ENCODE results near the gene AKR1B15.
A peak's percentile ranks its signal among the peaks of the same experiment; 100 is the strongest.
"Not testable (repeated sequence)": the region's sequence is repeated elsewhere in the genome, so short reads cannot be mapped to it uniquely, and the experiment has no call there.

The AKR1B15 gene

DNA sequence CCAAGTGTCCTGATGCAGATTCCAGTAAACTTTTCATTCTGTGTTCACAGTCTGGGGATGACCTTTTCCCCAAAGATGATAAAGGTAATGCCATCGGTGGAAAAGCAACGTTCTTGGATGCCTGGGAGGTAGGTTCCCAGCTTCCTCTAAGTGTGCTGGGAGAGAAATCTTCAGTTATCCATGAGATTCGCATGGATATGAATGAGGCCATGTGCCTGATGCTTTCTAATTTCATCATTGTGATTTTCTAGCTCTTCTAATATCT, 16.0 kb upstream of the AKR1B15 start:
- DNase-seq (ENCODE audit: low read depth), result no peak

GRCh38 chr7:134533288-134533771, 15.6 kb upstream of the AKR1B15 start:
- DNase-seq (ENCODE audit: low read depth), result no peak

GRCh38 chr7:134534633-134535032, 14.3 kb upstream of the AKR1B15 start:
- no peak for DNase-seq (ENCODE audit: low read depth)

DNA sequence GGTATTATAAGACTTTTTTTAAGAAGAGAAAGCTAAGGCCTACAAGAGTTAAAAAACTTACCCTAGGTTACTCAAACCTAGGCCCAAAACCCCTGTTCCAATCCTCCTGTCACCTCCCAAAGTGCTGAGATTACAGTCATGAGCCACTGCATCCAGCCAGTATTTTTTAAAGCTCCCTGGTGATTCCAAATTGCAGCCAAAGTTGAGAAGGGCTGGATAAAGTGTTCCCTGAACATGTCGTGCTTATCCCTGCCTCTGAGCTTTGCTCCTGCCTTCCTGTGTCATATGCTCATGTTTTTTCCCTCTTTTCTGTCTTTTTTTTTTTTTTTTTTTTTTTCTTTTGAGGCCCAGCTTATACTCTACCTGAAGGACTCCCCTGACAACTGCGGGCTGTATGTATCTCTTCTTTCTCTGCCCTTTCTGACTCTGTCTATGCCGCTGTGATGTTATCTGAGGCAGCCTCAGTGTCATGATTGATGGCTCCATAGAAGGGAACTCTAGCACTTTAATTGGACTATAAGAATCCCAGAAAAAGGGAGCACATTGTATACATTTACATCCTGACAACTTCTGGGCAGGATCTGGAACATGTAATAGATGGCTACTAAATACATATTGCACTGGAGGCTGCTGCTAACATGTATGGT, 13.5 kb upstream of the AKR1B15 start:
- no peak for DNase-seq (ENCODE audit: low read depth)

GRCh38 chr7:134535919-134536299, 13.0 kb upstream of the AKR1B15 start:
- DNase-seq (ENCODE audit: low read depth), result no peak

GRCh38 chr7:134536558-134536957, 12.4 kb upstream of the AKR1B15 start:
- not testable (repeated sequence) for DNase-seq (ENCODE audit: low read depth)

DNA sequence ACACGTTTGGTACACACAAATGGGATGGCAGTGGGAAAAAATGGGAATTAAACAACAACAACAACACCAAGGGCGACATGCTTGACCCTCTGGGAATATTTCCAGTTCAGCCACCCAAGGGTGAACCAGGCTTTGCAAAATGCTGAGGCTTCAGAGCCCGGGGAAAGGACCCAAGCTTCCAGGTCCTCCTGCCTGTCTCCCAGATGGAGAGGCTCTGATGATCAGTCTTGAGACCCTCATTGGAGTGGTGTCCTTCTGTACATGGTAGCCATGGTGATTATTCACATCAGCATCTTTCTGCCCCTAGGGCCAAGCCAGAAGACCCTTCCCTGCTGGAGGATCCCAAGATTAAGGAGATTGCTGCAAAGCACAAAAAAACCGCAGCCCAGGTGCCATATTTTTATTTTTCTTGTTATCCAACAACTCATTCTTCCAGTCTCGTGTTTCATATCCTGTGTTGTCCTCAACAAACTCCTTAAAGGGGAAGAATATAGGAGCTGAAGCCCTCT, 11.6 kb upstream of the AKR1B15 start:
- not testable (repeated sequence) for DNase-seq (ENCODE audit: low read depth)

GRCh38 chr7:134539380-134540004, 9.4 kb upstream of the AKR1B15 start:
- no peak for DNase-seq (ENCODE audit: low read depth)

DNA sequence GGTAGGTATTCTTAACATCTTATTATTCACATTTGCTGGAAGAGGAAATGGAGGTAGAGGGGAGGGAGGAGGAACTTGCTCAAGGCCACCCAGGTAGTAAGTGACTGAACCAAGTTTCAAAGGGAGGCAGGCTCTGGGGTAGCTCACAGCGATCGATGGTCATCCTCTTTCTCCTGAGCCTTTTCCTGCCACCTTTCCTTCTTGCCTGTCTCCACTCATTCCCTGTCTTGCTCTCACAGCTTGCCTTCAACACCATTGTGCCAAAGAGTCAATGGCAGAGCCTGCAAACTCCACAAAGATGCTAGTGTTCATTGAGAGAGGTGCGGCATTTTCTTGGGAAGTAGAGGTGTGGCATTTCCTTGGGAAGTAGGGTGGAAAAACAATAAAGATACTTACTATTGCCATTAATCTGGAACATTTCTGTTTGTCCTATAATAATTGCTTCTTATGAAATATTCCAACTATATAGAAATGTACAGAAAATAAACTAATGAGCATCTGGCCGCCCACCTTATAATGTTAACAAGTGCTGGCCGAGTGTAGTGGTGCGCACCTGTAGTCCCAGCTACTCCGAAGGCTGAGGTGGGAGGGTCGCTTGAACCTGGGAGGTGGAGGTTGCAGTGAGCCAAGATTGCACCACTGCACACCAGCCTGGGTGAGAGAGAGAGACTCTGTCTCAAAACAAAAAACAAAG, 7.3 kb upstream of the AKR1B15 start:
- DNase-seq (ENCODE audit: low read depth), result not testable (repeated sequence)

- no peak for DNase-seq (ENCODE audit: low read depth)
These were observed 6.6 kb upstream of the AKR1B15 start for GRCh38 chr7:134542195-134542771.

DNA sequence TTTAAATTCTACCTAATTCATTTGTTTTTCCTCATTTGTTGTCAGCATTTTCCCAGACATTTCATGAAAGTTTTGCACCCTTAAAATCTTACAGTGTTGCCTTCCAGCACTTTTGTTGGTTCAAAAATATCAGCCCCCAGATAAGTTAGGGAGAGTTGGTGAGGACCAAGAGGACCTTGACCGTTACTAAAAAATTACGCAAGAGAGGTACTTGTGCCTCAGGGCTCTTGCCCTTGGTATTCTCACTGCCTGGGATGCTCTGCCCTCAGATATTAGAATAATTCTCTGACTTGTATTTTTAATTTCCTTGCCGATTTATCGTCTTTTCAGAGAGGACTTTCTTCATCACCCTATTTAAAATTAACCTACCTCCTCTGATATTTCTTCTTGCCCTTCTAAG, 3.5 kb upstream of the AKR1B15 start:
- no peak for DNase-seq (ENCODE audit: low read depth)

GRCh38 chr7:134545918-134546317, 3.0 kb upstream of the AKR1B15 start:
- no peak for DNase-seq (ENCODE audit: low read depth)

DNA sequence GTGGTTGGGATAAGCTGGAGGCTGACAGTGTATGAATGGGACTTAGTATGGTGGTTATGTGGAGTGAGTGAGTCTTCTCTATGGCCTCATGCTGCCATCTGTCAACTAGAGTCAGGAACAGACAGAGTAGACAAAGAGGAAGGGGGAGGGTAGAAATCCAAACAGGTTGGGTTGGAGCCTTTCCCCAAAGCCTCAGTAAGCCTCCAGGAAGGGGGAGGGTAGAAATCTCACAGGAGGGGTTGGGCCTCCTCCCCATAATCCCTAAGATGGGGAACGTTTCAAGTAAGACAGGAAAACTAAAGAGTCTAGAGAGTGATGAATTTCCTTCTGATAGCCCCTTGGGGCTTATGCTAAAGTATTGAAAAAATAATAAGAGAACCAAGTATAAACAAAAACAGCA, 2.0 kb upstream of the AKR1B15 start:
- DNase-seq (ENCODE audit: low read depth), result no peak

DNA sequence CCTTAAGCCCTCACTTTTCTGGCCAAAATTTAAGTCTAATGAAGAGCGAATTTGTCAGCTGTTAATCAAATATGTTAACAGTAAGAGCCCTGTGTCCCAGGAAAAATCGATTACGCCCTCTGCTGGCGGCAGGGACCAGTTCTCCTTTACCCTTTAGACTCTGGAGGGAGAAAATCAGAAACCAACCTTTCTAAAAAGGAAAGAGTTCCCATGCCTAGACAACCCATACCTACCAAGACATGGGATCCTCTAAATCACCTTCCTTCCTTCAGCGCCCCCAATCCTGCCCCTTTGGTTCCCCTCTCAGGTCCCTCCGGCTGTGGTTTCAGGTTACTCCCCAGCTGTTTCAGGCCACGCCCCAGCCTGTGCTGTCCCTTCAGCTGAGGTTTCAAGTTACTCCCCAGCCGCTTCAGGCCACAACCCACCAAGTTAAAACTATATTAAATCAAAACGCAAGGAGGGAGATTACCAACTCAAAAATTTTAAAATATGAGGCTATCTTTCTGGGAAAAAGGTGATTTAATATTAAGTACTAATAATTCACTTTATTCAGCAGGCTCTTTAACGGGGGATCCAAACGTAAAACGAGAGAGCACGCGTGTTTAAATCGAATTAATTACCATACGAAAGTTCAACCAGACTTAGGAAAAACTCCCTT, 1.4 kb upstream of the AKR1B15 start:
- peak; percentile 59 for DNase-seq (ENCODE audit: low read depth)

DNA sequence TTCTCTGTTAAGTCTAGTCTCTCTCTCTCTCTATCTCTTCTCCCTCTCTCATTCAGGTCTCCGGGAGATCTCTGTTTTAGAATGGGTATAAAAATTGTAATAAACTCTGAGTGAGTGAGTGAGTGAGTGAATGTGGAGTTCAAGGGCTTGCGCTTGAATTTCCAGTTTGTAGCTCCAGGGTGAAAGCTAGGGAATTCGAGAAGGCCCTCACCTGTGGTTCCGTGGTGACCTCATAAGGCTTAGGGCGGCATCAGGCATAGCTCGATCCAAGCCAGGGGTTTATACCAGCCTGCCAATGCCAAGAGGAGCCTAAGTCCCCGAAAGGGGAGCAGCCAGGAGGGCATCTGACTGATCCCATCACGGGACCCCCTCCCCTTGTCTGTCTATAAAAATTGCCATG, 456 bp downstream of the AKR1B15 start:
- DNase-seq (ENCODE audit: low read depth), result no peak

- DNase-seq (ENCODE audit: low read depth), result no peak
These were observed 3.2 kb downstream of the AKR1B15 start for GRCh38 chr7:134552105-134552504.

- DNase-seq (ENCODE audit: low read depth), result no peak
These were observed 5.1 kb downstream of the AKR1B15 start for GRCh38 chr7:134553976-134554375.

- no peak for DNase-seq (ENCODE audit: low read depth)
These were observed 5.6 kb downstream of the AKR1B15 start for GRCh38 chr7:134554417-134554966.

GRCh38 chr7:134557391-134557790, 8.5 kb downstream of the AKR1B15 start:
- DNase-seq (ENCODE audit: low read depth), result no peak

DNA sequence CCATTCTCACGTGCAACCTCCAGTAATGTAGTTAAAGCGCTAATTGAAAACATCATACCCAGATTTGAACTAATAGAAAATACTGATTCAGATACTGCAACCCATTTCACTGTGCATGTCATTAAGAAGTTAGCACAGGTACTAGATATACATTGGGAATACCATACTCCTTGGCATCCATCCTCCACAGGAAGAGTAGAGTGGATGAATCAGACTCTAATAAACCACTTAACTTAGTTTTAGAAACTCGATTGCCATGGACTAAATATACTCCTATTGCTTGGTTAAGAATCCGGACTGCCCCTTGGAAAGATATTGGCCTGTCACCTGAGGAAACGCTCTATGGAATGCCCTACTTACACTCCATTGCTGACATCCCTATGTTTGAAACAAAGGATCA, 9.5 kb downstream of the AKR1B15 start:
- no peak for DNase-seq (ENCODE audit: low read depth)

GRCh38 chr7:134561616-134562015, 12.7 kb downstream of the AKR1B15 start:
- not testable (repeated sequence) for DNase-seq (ENCODE audit: low read depth)

- peak; percentile 86 for DNase-seq (ENCODE audit: low read depth)
These were observed 13.2 kb downstream of the AKR1B15 start for GRCh38 chr7:134562136-134562535.
